HEK293T (cell line): ENCODE measurements around the gene PSME1.

Experiments used
- ARNT ChIP-seq: fragments of 450-650 bp; IDR thresholded peaks from 2 replicates; pipeline ENCODE4 v1.6.1; 2017; ENCODE audit warnings: mild to moderate bottlenecking
- BHLHE40 ChIP-seq: fragments of 450-650 bp; IDR thresholded peaks from 2 replicates; pipeline ENCODE4 v1.6.1; 2016; ENCODE audit warnings: mild to moderate bottlenecking, moderate library complexity, borderline replicate concordance
- ELF4 ChIP-seq: fragments of 450-650 bp; IDR thresholded peaks from 2 replicates; pipeline ENCODE4 v1.6.1; 2017; ENCODE audit warnings: antibody characterized with exemption
- FOXA1 ChIP-seq: fragments of 450-650 bp; IDR thresholded peaks from 2 replicates; pipeline ENCODE4 v1.6.1; 2016; ENCODE audit warnings: mild to moderate bottlenecking
- FOXK2 ChIP-seq: fragments of 450-650 bp; IDR thresholded peaks from 2 replicates; pipeline ENCODE4 v1.6.1; 2016; ENCODE audit warnings: mild to moderate bottlenecking
- FOXM1 ChIP-seq: fragments of 450-650 bp; IDR thresholded peaks from 2 replicates; pipeline ENCODE4 v1.6.1; 2017; ENCODE audit warnings: mild to moderate bottlenecking, borderline replicate concordance
- HDGF ChIP-seq: fragments of 450-650 bp; IDR thresholded peaks from 2 replicates; pipeline ENCODE4 v1.6.1; 2017; ENCODE audit warnings: antibody characterized with exemption, borderline replicate concordance
- LEF1 ChIP-seq: fragments of 450-650 bp; IDR thresholded peaks from 2 replicates; pipeline ENCODE4 v1.6.1; 2017; ENCODE audit warnings: mild to moderate bottlenecking, borderline replicate concordance
- NFRKB ChIP-seq: fragments of 450-650 bp; IDR thresholded peaks from 2 replicates; pipeline ENCODE4 v1.6.1; 2016; ENCODE audit warnings: mild to moderate bottlenecking, moderate library complexity
- PKNOX1 ChIP-seq: fragments of 450-650 bp; IDR thresholded peaks from 2 replicates; pipeline ENCODE4 v1.6.1; 2016
- SP1 ChIP-seq: fragments of 450-650 bp; IDR thresholded peaks from 2 replicates; pipeline ENCODE4 v1.6.1; 2017
- SUZ12 ChIP-seq: fragments of 450-650 bp; IDR thresholded peaks from 2 replicates; pipeline ENCODE4 v1.6.1; 2016; ENCODE audit warnings: mild to moderate bottlenecking
- ZNF384 ChIP-seq: fragments of 450-650 bp; IDR thresholded peaks from 2 replicates; pipeline ENCODE4 v1.6.1; 2016

GRCh38 chr14:24177891-24178290 is 41.9 kb downstream of the PSME1 start:
- TF ChIP-seq ELF4 (no peak), FOXM1 (no peak), SP1 (no peak), HDGF (no peak), LEF1 (no peak), FOXA1 (no peak), BHLHE40 (no peak), NFRKB (no peak), ARNT (no peak), SUZ12 (no peak), ZNF384 (no peak), PKNOX1 (no peak), FOXK2 (no peak)
